Keratinocyte (primary cell): ENCODE data around the gene EXOC3L1.

Source experiments
- CTCF ChIP-seq, 3 experiments: IDR thresholded peaks in 1 of 3; conservative IDR thresholded peaks in 1 of 3; optimal IDR thresholded peaks in 1 of 3; 2 replicates in 2 of 3; 3 replicates in 1 of 3; pipeline versions ENCODE3 to v1.5.1; 2011; ENCODE audit warnings: low read length in 3 of 3, mild to moderate bottlenecking in 3 of 3, moderate library complexity in 2 of 3, control low read depth in 1 of 3, inconsistent platforms in 1 of 3; ENCODE audit not compliant: insufficient read depth in 2 of 3; ENCODE audit errors: extremely low read depth in 1 of 3
- EZH2 ChIP-seq: IDR thresholded peaks from one replicate; pipeline ENCODE4 v1.6.1; 2012; ENCODE audit warnings: inconsistent platforms, mild to moderate bottlenecking, low read length, moderate library complexity

GRCh38 chr16:67141391-67141790 lies 48.5 kb downstream of the EXOC3L1 start:
- TF ChIP-seq EZH2 (no peak), CTCF (optimal IDR thresholded peaks at IDR 0.05 in 1 of 3, IDR thresholded peaks at IDR 0.05 in 1 of 3, conservative IDR thresholded peaks at IDR 0.05 in 1 of 3; ENCODE audit: extremely low read depth in 1 of 3, insufficient read depth in 2 of 3, low read length in 3 of 3) (no peak)
